Mammary epithelial cell (primary cell): ENCODE measurements around the gene SH2B2.
"Not testable (repeated sequence)": the region's sequence is repeated elsewhere in the genome, so short reads cannot be mapped to it uniquely, and the experiment has no call there.

Experiments
- EZH2 ChIP-seq: IDR thresholded peaks from 2 replicates; pipeline ENCODE4 v1.6.1; 2012; ENCODE audit warnings: low read length, inconsistent platforms, borderline replicate concordance
- TF ChIP-seq, protein P1 (sequence below), 2 donors: IDR thresholded peaks in 1 of 2; conservative IDR thresholded peaks in 1 of 2; 2 replicates each; pipeline ENCODE4 v1.5.1; 2011 to 2012; ENCODE audit warnings: inconsistent platforms in 2 of 2, low read length in 2 of 2, mild to moderate bottlenecking in 2 of 2, control low read depth in 1 of 2, low read depth in 1 of 2; ENCODE audit not compliant: insufficient read depth in 1 of 2; ENCODE audit errors: extremely low read depth in 1 of 2

DNA sequence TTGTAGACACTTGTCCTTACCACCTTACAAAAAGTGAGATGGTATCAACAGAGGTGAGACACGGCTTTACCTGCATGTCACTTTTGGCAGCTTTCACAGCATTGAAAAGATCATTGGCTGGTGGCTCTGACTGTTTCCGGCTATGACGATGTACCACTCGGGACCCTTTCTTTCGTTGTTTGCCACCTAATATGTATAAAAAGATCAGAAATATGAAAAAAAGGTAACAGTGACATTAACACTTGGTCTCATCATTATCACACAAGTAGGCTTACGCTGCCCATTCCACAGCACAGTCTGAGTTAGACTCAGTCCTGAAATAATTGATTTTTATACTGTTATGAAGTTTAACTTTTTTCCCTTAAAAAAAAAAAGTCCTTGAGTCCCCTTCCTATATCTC is 40.5 kb downstream of the SH2B2 start:
- TF ChIP-seq, protein P1, sequence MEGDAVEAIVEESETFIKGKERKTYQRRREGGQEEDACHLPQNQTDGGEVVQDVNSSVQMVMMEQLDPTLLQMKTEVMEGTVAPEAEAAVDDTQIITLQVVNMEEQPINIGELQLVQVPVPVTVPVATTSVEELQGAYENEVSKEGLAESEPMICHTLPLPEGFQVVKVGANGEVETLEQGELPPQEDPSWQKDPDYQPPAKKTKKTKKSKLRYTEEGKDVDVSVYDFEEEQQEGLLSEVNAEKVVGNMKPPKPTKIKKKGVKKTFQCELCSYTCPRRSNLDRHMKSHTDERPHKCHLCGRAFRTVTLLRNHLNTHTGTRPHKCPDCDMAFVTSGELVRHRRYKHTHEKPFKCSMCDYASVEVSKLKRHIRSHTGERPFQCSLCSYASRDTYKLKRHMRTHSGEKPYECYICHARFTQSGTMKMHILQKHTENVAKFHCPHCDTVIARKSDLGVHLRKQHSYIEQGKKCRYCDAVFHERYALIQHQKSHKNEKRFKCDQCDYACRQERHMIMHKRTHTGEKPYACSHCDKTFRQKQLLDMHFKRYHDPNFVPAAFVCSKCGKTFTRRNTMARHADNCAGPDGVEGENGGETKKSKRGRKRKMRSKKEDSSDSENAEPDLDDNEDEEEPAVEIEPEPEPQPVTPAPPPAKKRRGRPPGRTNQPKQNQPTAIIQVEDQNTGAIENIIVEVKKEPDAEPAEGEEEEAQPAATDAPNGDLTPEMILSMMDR (conservative IDR thresholded peaks at IDR 0.05 in 1 of 2, IDR thresholded peaks at IDR 0.05 in 1 of 2; ENCODE audit: extremely low read depth in 1 of 2, insufficient read depth in 1 of 2, low read depth in 1 of 2, low read length in 2 of 2): not testable (repeated sequence)
- TF ChIP-seq EZH2: not testable (repeated sequence)
